ENCODE results near the gene DYRK1A.

The DYRK1A gene

GRCh38 chr21:37356706-37357105 is 9.9 kb upstream of the DYRK1A start:
- H2AK5ac ChIP-seq (ENCODE audit: low read depth, low read length), result no peak overlapping the region
- no peaks in the 10 kb centered on the region for H3K79me1 ChIP-seq (ENCODE audit: low read depth, low read length)
- H3K4me2 ChIP-seq (ENCODE audit: insufficient read depth, low read length, poor library complexity, severe bottlenecking), result no peak overlapping the region
- no peak overlapping the region for H2BK15ac ChIP-seq (ENCODE audit: low read length)
- H3K18ac ChIP-seq (ENCODE audit: low read length), result no peak overlapping the region
- H3K23ac ChIP-seq (ENCODE audit: low read depth, low read length, poor library complexity), result no peak overlapping the region
- H3K9ac ChIP-seq (ENCODE audit: low read depth, low read length, poor library complexity), result no peak overlapping the region
- H3K27me3 ChIP-seq (ENCODE audit: control insufficient read depth in 3 of 3, insufficient read depth in 3 of 3, low read depth in 1 of 3, low read length in 3 of 3), result no peaks in the 10 kb centered on the region
- no peak for DNase-seq (ENCODE audit: low spot score)
- H3K27ac ChIP-seq (replicated peaks; ENCODE audit: low read length), result no peak overlapping the region
- no peak overlapping the region for H2AFZ ChIP-seq (ENCODE audit: low read length)
- no peak overlapping the region for H2BK120ac ChIP-seq (ENCODE audit: low read depth, low read length)
- no peak overlapping the region for H3K4me3 ChIP-seq (ENCODE audit: low read length in 2 of 2)
- no peaks in the 10 kb centered on the region for H3K36me3 ChIP-seq (replicated peaks in 1 of 2; ENCODE audit: control insufficient read depth in 2 of 2, insufficient read depth in 2 of 2, low read length in 2 of 2)
- H2BK5ac ChIP-seq (ENCODE audit: low read length), result no peak overlapping the region
- no peak overlapping the region for H3K14ac ChIP-seq (ENCODE audit: low read length)
- no peak overlapping the region for H3K4ac ChIP-seq (ENCODE audit: low read length)
- H2BK12ac ChIP-seq (ENCODE audit: low read length), result no peak overlapping the region
- H4K91ac ChIP-seq (ENCODE audit: low read depth, low read length, poor library complexity), result no peak overlapping the region
- H3K4me1 ChIP-seq (ENCODE audit: control insufficient read depth in 2 of 2, insufficient read depth in 1 of 2, low read depth in 1 of 2, low read length in 2 of 2), result no peaks in the 10 kb centered on the region
- H3K9me3 ChIP-seq (replicated peaks in 1 of 2; ENCODE audit: control insufficient read depth in 2 of 2, insufficient read depth in 1 of 2, low read depth in 1 of 2, low read length in 2 of 2), result peaks cover 0 to 4% of the 10 kb centered on the region in 2 donors
- H4K8ac ChIP-seq (ENCODE audit: low read depth, low read length), result no peak overlapping the region
- no CpG with 5 or more reads among the region's 5 CpGs for WGBS, 2 donors (ENCODE audit: extremely low coverage in 2 of 2, insufficient read length in 2 of 2, insufficient replicate concordance in 1 of 2)

- H3K9ac ChIP-seq (ENCODE audit: low read depth, low read length, poor library complexity), result no peak overlapping the region
- H2BK120ac ChIP-seq (ENCODE audit: low read depth, low read length), result no peak overlapping the region
- H3K36me3 ChIP-seq (replicated peaks in 1 of 2; ENCODE audit: control insufficient read depth in 2 of 2, insufficient read depth in 2 of 2, low read length in 2 of 2), result no peaks in the 10 kb centered on the region
- H3K4me2 ChIP-seq (ENCODE audit: insufficient read depth, low read length, poor library complexity, severe bottlenecking), result no peak overlapping the region
- H3K23ac ChIP-seq (ENCODE audit: low read depth, low read length, poor library complexity), result no peak overlapping the region
- H3K79me1 ChIP-seq (ENCODE audit: low read depth, low read length), result no peaks in the 10 kb centered on the region
- no peak overlapping the region for H2BK5ac ChIP-seq (ENCODE audit: low read length)
- no peak overlapping the region for H3K4ac ChIP-seq (ENCODE audit: low read length)
- H3K14ac ChIP-seq (ENCODE audit: low read length), result no peak overlapping the region
- no peak overlapping the region for H3K18ac ChIP-seq (ENCODE audit: low read length)
- no peak overlapping the region for H2BK15ac ChIP-seq (ENCODE audit: low read length)
- no peak overlapping the region for H2AFZ ChIP-seq (ENCODE audit: low read length)
- no CpG with 5 or more reads among the region's 4 CpGs for WGBS, 2 donors (ENCODE audit: extremely low coverage in 2 of 2, insufficient read length in 2 of 2, insufficient replicate concordance in 1 of 2)
- H3K27ac ChIP-seq (replicated peaks; ENCODE audit: low read length), result no peak overlapping the region
- no peak overlapping the region for H4K91ac ChIP-seq (ENCODE audit: low read depth, low read length, poor library complexity)
- no peak overlapping the region for H3K4me3 ChIP-seq (ENCODE audit: low read length in 2 of 2)
- H3K4me1 ChIP-seq (ENCODE audit: control insufficient read depth in 2 of 2, insufficient read depth in 1 of 2, low read depth in 1 of 2, low read length in 2 of 2), result no peaks in the 10 kb centered on the region
- no peaks in the 10 kb centered on the region for H3K27me3 ChIP-seq (ENCODE audit: control insufficient read depth in 3 of 3, insufficient read depth in 3 of 3, low read depth in 1 of 3, low read length in 3 of 3)
- H4K8ac ChIP-seq (ENCODE audit: low read depth, low read length), result no peak overlapping the region
- H3K9me3 ChIP-seq (replicated peaks in 1 of 2; ENCODE audit: control insufficient read depth in 2 of 2, insufficient read depth in 1 of 2, low read depth in 1 of 2, low read length in 2 of 2), result peaks cover 0 to 4% of the 10 kb centered on the region in 2 donors
- no peak for DNase-seq (ENCODE audit: low spot score)
- no peak overlapping the region for H2BK12ac ChIP-seq (ENCODE audit: low read length)
- no peak overlapping the region for H2AK5ac ChIP-seq (ENCODE audit: low read depth, low read length)
Measured at GRCh38 chr21:37357691-37358090, 8.9 kb upstream of the DYRK1A start.

GRCh38 chr21:37358397-37358796 is 8.2 kb upstream of the DYRK1A start:
- no peak overlapping the region for H4K91ac ChIP-seq (ENCODE audit: low read depth, low read length, poor library complexity)
- no peak overlapping the region for H3K4me2 ChIP-seq (ENCODE audit: insufficient read depth, low read length, poor library complexity, severe bottlenecking)
- no peak overlapping the region for H3K9ac ChIP-seq (ENCODE audit: low read depth, low read length, poor library complexity)
- no peak overlapping the region for H2BK5ac ChIP-seq (ENCODE audit: low read length)
- H3K27me3 ChIP-seq (ENCODE audit: control insufficient read depth in 3 of 3, insufficient read depth in 3 of 3, low read depth in 1 of 3, low read length in 3 of 3), result no peaks in the 10 kb centered on the region
- H3K9me3 ChIP-seq (replicated peaks in 1 of 2; ENCODE audit: control insufficient read depth in 2 of 2, insufficient read depth in 1 of 2, low read depth in 1 of 2, low read length in 2 of 2), result peaks cover 0 to 4% of the 10 kb centered on the region in 2 donors
- H2BK120ac ChIP-seq (ENCODE audit: low read depth, low read length), result no peak overlapping the region
- H2BK12ac ChIP-seq (ENCODE audit: low read length), result no peak overlapping the region
- no peak overlapping the region for H4K8ac ChIP-seq (ENCODE audit: low read depth, low read length)
- H3K18ac ChIP-seq (ENCODE audit: low read length), result no peak overlapping the region
- H3K36me3 ChIP-seq (replicated peaks in 1 of 2; ENCODE audit: control insufficient read depth in 2 of 2, insufficient read depth in 2 of 2, low read length in 2 of 2), result no peaks in the 10 kb centered on the region
- no peaks in the 10 kb centered on the region for H3K4me1 ChIP-seq (ENCODE audit: control insufficient read depth in 2 of 2, insufficient read depth in 1 of 2, low read depth in 1 of 2, low read length in 2 of 2)
- WGBS, 2 donors (ENCODE audit: extremely low coverage in 2 of 2, insufficient read length in 2 of 2, insufficient replicate concordance in 1 of 2), result no CpG with 5 or more reads among the region's 7 CpGs
- no peak overlapping the region for H2BK15ac ChIP-seq (ENCODE audit: low read length)
- H3K27ac ChIP-seq (replicated peaks; ENCODE audit: low read length), result no peak overlapping the region
- no peak overlapping the region for H3K4ac ChIP-seq (ENCODE audit: low read length)
- no peaks in the 10 kb centered on the region for H3K79me1 ChIP-seq (ENCODE audit: low read depth, low read length)
- no peak overlapping the region for H2AK5ac ChIP-seq (ENCODE audit: low read depth, low read length)
- no peak for DNase-seq (ENCODE audit: low spot score)
- H2AFZ ChIP-seq (ENCODE audit: low read length), result peak overlapping the region; percentile 47
- H3K14ac ChIP-seq (ENCODE audit: low read length), result no peak overlapping the region
- H3K4me3 ChIP-seq (ENCODE audit: low read length in 2 of 2), result no peak overlapping the region
- H3K23ac ChIP-seq (ENCODE audit: low read depth, low read length, poor library complexity), result no peak overlapping the region

GRCh38 chr21:37363936-37364335 is 2.6 kb upstream of the DYRK1A start:
- Histone ChIP-seq H2AFZ (ENCODE audit: low read length) (no peak overlapping the region), H3K4ac (ENCODE audit: low read length) (no peak overlapping the region), H3K4me2 (ENCODE audit: insufficient read depth, low read length, poor library complexity, severe bottlenecking) (no peak overlapping the region), H3K36me3 (replicated peaks in 1 of 2; ENCODE audit: control insufficient read depth in 2 of 2, insufficient read depth in 2 of 2, low read length in 2 of 2) (peaks cover 0 to 6% of the 10 kb centered on the region in 2 donors), H3K9ac (ENCODE audit: low read depth, low read length, poor library complexity) (no peak overlapping the region), H2BK5ac (ENCODE audit: low read length) (no peak overlapping the region), H3K27ac (replicated peaks; ENCODE audit: low read length) (no peak overlapping the region), H2BK12ac (ENCODE audit: low read length) (no peak overlapping the region), H2BK15ac (ENCODE audit: low read length) (no peak overlapping the region), H3K18ac (ENCODE audit: low read length) (no peak overlapping the region), H3K14ac (ENCODE audit: low read length) (no peak overlapping the region), H3K27me3 (ENCODE audit: control insufficient read depth in 3 of 3, insufficient read depth in 3 of 3, low read depth in 1 of 3, low read length in 3 of 3) (no peaks in the 10 kb centered on the region), H3K4me3 (ENCODE audit: low read length in 2 of 2) (no peak overlapping the region), H3K4me1 (ENCODE audit: control insufficient read depth in 2 of 2, insufficient read depth in 1 of 2, low read depth in 1 of 2, low read length in 2 of 2) (peaks cover 0 to 9% of the 10 kb centered on the region in 2 donors), H3K9me3 (replicated peaks in 1 of 2; ENCODE audit: control insufficient read depth in 2 of 2, insufficient read depth in 1 of 2, low read depth in 1 of 2, low read length in 2 of 2) (peaks cover 0 to 1% of the 10 kb centered on the region in 2 donors), H2BK120ac (ENCODE audit: low read depth, low read length) (no peak overlapping the region), H3K23ac (ENCODE audit: low read depth, low read length, poor library complexity) (no peak overlapping the region), H4K91ac (ENCODE audit: low read depth, low read length, poor library complexity) (no peak overlapping the region), H4K8ac (ENCODE audit: low read depth, low read length) (no peak overlapping the region), H3K79me1 (ENCODE audit: low read depth, low read length) (peaks cover 4% of the 10 kb centered on the region), H2AK5ac (ENCODE audit: low read depth, low read length) (no peak overlapping the region)
- DNase-seq (ENCODE audit: low spot score), result no peak
- no CpG with 5 or more reads among the region's 1 CpG for WGBS, 2 donors (ENCODE audit: extremely low coverage in 2 of 2, insufficient read length in 2 of 2, insufficient replicate concordance in 1 of 2)

Data from neuronal stem cell (in vitro differentiated cells).